Loucy (cell line): Measurements from ENCODE around the gene MAB21L3.

Experiments used
- H2AFZ ChIP-seq: fragments of 200-600 bp; sonication (generic); 2 replicates; pipeline ENCODE4 v1.6.0; 2016; ENCODE audit warnings: antibody characterized with exemption, mild to moderate bottlenecking, low read length, moderate library complexity
- H3F3A ChIP-seq: fragments of 200-600 bp; 2 replicates; pipeline ENCODE4 v1.6.0; 2016; ENCODE audit warnings: antibody characterized with exemption, low read depth, mild to moderate bottlenecking
- H3K27me3 ChIP-seq: fragments of 200-600 bp; sonication (generic); 2 replicates; pipeline ENCODE4 v1.6.1; 2014; ENCODE audit warnings: low read length, mild to moderate bottlenecking; ENCODE audit not compliant: insufficient read depth, poor library complexity, severe bottlenecking
- H3K36me3 ChIP-seq: fragments of 200-600 bp; sonication (generic); 2 replicates; pipeline ENCODE4 v1.6.1; 2016; ENCODE audit warnings: low read length; ENCODE audit not compliant: insufficient read depth
- H3K4me1 ChIP-seq: fragments of 200-600 bp; sonication (generic); 2 replicates; pipeline ENCODE4 v1.5.1; 2014; ENCODE audit warnings: low read length, mild to moderate bottlenecking; ENCODE audit not compliant: insufficient read depth, poor library complexity, severe bottlenecking
- H3K4me2 ChIP-seq: fragments of 200-600 bp; sonication (generic); 2 replicates; pipeline ENCODE4 v1.6.0; 2014; ENCODE audit warnings: antibody characterized with exemption, low read length, low read depth, mild to moderate bottlenecking; ENCODE audit not compliant: poor library complexity, severe bottlenecking
- H3K4me3 ChIP-seq: fragments of 200-600 bp; sonication (generic); 2 replicates; pipeline ENCODE4 v1.5.1; 2014; ENCODE audit warnings: low read length, mild to moderate bottlenecking, mixed read lengths; ENCODE audit not compliant: poor library complexity, severe bottlenecking
- H3K79me2 ChIP-seq: fragments of 200-600 bp; sonication (generic); 2 replicates; pipeline ENCODE4 v1.6.1; 2014; ENCODE audit warnings: low read length; ENCODE audit not compliant: insufficient read depth
- H3K9ac ChIP-seq: fragments of 200-600 bp; sonication (generic); 2 replicates; pipeline ENCODE4 v1.6.0; 2014; ENCODE audit warnings: mild to moderate bottlenecking, low read depth, low read length, moderate library complexity; ENCODE audit not compliant: poor library complexity, severe bottlenecking
- H3K9me2 ChIP-seq: fragments of 200-600 bp; sonication (generic); replicated peaks from 2 replicates; pipeline ENCODE4 v1.6.1; 2016; ENCODE audit warnings: low read depth, low read length, mixed read lengths
- H3K9me3 ChIP-seq: fragments of 200-600 bp; sonication (generic); 2 replicates; pipeline ENCODE4 v1.6.1; 2014; ENCODE audit warnings: mild to moderate bottlenecking, antibody characterized with exemption, low read length, low read depth; ENCODE audit not compliant: insufficient read depth
- H4K20me1 ChIP-seq: fragments of 200-600 bp; sonication (generic); 2 replicates; pipeline ENCODE4 v1.6.0; 2014; ENCODE audit warnings: antibody characterized with exemption, low read length, mild to moderate bottlenecking; ENCODE audit not compliant: insufficient read depth, poor library complexity, severe bottlenecking
- EZH2phosphoT487 ChIP-seq: fragments of 200-600 bp; IDR thresholded peaks from 2 replicates; pipeline ENCODE4 v1.6.1; 2018; ENCODE audit warnings: antibody characterized with exemption, mild to moderate bottlenecking, moderate library complexity, borderline replicate concordance
- TF ChIP-seq, protein P1 (sequence below): fragments of 200-600 bp; sonication (generic); conservative IDR thresholded peaks from 2 replicates; pipeline ENCODE4 v1.5.1; 2014; ENCODE audit warnings: mild to moderate bottlenecking, antibody characterized with exemption, low read length

Gene MAB21L3

GRCh38 chr1:116089870-116090269, 21.3 kb upstream of the MAB21L3 start:
- no peaks in the 10 kb centered on the region for H3K9me2 ChIP-seq
- H2AFZ ChIP-seq = no peak overlapping the region
- no peak overlapping the region for H3K4me3 ChIP-seq
- H3K27me3 ChIP-seq = no peaks in the 10 kb centered on the region
- no peak overlapping the region for H3K9ac ChIP-seq
- H4K20me1 ChIP-seq = no peaks in the 10 kb centered on the region
- H3K4me2 ChIP-seq = no peak overlapping the region
- TF ChIP-seq, protein P1, sequence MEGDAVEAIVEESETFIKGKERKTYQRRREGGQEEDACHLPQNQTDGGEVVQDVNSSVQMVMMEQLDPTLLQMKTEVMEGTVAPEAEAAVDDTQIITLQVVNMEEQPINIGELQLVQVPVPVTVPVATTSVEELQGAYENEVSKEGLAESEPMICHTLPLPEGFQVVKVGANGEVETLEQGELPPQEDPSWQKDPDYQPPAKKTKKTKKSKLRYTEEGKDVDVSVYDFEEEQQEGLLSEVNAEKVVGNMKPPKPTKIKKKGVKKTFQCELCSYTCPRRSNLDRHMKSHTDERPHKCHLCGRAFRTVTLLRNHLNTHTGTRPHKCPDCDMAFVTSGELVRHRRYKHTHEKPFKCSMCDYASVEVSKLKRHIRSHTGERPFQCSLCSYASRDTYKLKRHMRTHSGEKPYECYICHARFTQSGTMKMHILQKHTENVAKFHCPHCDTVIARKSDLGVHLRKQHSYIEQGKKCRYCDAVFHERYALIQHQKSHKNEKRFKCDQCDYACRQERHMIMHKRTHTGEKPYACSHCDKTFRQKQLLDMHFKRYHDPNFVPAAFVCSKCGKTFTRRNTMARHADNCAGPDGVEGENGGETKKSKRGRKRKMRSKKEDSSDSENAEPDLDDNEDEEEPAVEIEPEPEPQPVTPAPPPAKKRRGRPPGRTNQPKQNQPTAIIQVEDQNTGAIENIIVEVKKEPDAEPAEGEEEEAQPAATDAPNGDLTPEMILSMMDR = no peak
- TF ChIP-seq EZH2phosphoT487 = no peak
- no peaks in the 10 kb centered on the region for H3K4me1 ChIP-seq
- H3K79me2 ChIP-seq = no peaks in the 10 kb centered on the region
- H3K9me3 ChIP-seq = peaks cover 3% of the 10 kb centered on the region; the same call in 1 of the 2 replicates
- H3K36me3 ChIP-seq = no peaks in the 10 kb centered on the region
- H3F3A ChIP-seq = no peaks in the 10 kb centered on the region

GRCh38 chr1:116091083-116091482, 20.1 kb upstream of the MAB21L3 start:
- no peaks in the 10 kb centered on the region for H3K4me1 ChIP-seq
- no peaks in the 10 kb centered on the region for H3K9me2 ChIP-seq
- no peak overlapping the region for H3K4me2 ChIP-seq
- no peak overlapping the region for H3K4me3 ChIP-seq
- H3F3A ChIP-seq = no peaks in the 10 kb centered on the region
- H3K27me3 ChIP-seq = no peaks in the 10 kb centered on the region
- peaks cover 6% of the 10 kb centered on the region; the same call in 1 of the 2 replicates for H3K9me3 ChIP-seq
- no peaks in the 10 kb centered on the region for H4K20me1 ChIP-seq
- H3K9ac ChIP-seq = no peak overlapping the region
- no peak overlapping the region for H2AFZ ChIP-seq
- no peaks in the 10 kb centered on the region for H3K36me3 ChIP-seq
- no peaks in the 10 kb centered on the region for H3K79me2 ChIP-seq
- TF ChIP-seq, protein P1 = no peak
- TF ChIP-seq EZH2phosphoT487 = no peak

- Histone ChIP-seq H3F3A (no peaks in the 10 kb centered on the region), H3K36me3 (no peaks in the 10 kb centered on the region), H3K9me2 (no peaks in the 10 kb centered on the region), H3K4me2 (no peak overlapping the region), H3K9ac (no peak overlapping the region), H3K9me3 (peaks cover 6% of the 10 kb centered on the region; the same call in 1 of the 2 replicates), H3K4me1 (no peaks in the 10 kb centered on the region), H2AFZ (no peak overlapping the region), H3K79me2 (no peaks in the 10 kb centered on the region), H3K4me3 (no peak overlapping the region), H4K20me1 (no peaks in the 10 kb centered on the region), H3K27me3 (no peaks in the 10 kb centered on the region)
- TF ChIP-seq, protein P1 = no peak
- TF ChIP-seq EZH2phosphoT487 = no peak
These were observed 18.3 kb upstream of the MAB21L3 start for GRCh38 chr1:116092752-116093489.
